ENCODE data around the gene SPPL2C. TPM values are rescaled to one million over a fixed set of nuclear protein-coding genes. Genes with fewer than 3 reads are reported as not detected.

The SPPL2C gene
- total RNA-seq, 6 experiments from 2014 or later = not detected

DNA sequence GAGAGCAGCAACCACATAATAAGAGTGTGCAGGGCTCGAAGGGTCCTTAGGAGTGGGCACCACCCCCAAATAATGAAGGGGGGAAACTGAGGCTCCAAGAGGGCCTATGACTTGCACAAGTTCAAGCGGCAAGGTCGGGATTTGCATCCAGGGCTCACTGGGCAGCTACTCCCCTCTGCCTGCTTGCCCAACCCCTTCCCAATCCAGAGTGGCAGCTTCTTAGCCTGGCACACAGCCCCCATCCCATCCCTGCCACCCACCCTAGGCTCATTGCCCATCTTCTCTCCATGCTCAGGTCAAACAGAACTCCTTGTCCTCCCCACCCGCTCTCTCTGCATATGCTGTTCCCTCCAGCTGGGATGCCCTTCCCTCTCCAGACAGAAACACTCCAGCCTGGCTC lies 2.4 kb downstream of the SPPL2C start:
- H3K4me3 Mint-ChIP-seq = no peak overlapping the region
- TF ChIP-seq CTCF (IDR thresholded peaks at IDR 0.05) = no peak
- no peaks in the 10 kb centered on the region for H3K36me3 Mint-ChIP-seq (ENCODE audit: low read depth)

GRCh38 chr17:45847747-45848146 lies 3.1 kb downstream of the SPPL2C start:
- Mint-ChIP-seq H3K36me3 (ENCODE audit: low read depth) (no peaks in the 10 kb centered on the region), H3K4me1 (ENCODE audit: low read depth) (no peaks in the 10 kb centered on the region), H3K4me3 (no peak overlapping the region), H3K27me3 (ENCODE audit: insufficient read depth) (peaks cover 24% of the 10 kb centered on the region), H3K27ac (no peak overlapping the region), H3K9me3 (no peaks in the 10 kb centered on the region)
- TF ChIP-seq CTCF (IDR thresholded peaks at IDR 0.05) = no peak
- no peak for DNase-seq

More for the DNA sequence above, 2.4 kb downstream of the SPPL2C start:
- Mint-ChIP-seq H3K27ac (no peak overlapping the region), H3K4me1 (ENCODE audit: low read depth) (no peaks in the 10 kb centered on the region), H3K27me3 (ENCODE audit: insufficient read depth) (peaks cover 29% of the 10 kb centered on the region), H3K9me3 (no peaks in the 10 kb centered on the region)
- no peak for DNase-seq

DNA sequence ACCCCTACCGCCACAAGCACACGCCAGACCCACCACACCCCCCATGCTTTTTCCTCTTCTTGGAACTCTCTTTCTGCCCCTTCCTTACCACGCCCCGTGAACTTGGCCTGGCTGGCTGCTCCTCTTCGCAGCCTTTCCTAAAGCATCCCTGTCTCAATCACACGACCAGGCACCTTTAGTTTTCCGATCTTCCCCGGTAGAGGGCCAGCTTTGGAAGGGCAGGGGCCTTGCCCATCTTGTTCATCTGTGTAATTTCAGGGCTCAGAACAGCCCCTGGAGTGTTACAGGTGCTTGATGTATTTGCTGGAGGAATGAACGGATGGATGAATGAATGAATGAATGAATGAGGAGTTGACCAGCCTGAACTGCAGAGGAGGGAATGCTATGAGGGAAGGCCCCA lies 3.7 kb downstream of the SPPL2C start:
- Mint-ChIP-seq H3K9me3 (no peaks in the 10 kb centered on the region), H3K4me1 (ENCODE audit: low read depth) (no peaks in the 10 kb centered on the region), H3K27me3 (ENCODE audit: insufficient read depth) (peaks cover 19% of the 10 kb centered on the region), H3K36me3 (ENCODE audit: low read depth) (no peaks in the 10 kb centered on the region), H3K4me3 (no peak overlapping the region), H3K27ac (no peak overlapping the region)
- TF ChIP-seq CTCF (IDR thresholded peaks at IDR 0.05) = no peak
- no peak for DNase-seq

GRCh38 chr17:45848868-45849535 lies 4.3 kb downstream of the SPPL2C start:
- no peak overlapping the region for H3K27ac Mint-ChIP-seq
- H3K27me3 Mint-ChIP-seq (ENCODE audit: insufficient read depth) = peaks cover 17% of the 10 kb centered on the region
- no peaks in the 10 kb centered on the region for H3K36me3 Mint-ChIP-seq (ENCODE audit: low read depth)
- no peaks in the 10 kb centered on the region for H3K9me3 Mint-ChIP-seq
- no peak for DNase-seq
- TF ChIP-seq CTCF (IDR thresholded peaks at IDR 0.05) = no peak
- H3K4me1 Mint-ChIP-seq (ENCODE audit: low read depth) = no peaks in the 10 kb centered on the region
- H3K4me3 Mint-ChIP-seq = no peak overlapping the region

DNA sequence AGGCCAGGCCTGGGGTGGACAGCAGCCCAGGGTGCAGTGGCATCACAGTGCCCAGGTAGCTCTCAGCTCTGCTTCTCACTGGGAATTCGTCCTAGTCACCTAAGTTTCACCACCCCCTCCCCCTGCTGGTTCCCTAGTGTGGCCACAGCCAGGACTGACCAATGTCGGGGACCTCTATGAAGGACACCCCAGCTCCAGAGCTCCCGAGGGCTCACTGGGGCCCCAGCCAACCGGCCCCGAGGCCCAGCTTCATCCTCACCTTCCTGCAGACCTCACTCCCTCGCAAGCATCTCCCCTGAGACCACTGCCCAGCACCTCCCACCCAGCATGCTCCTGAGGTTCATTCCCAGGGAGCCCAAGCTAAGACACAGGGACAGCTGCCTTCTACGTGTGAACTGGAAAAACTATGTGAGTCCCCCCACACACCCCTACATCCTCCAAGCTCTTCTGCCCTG lies 4.9 kb downstream of the SPPL2C start:
- Mint-ChIP-seq H3K27me3 (ENCODE audit: insufficient read depth) (peaks cover 19% of the 10 kb centered on the region), H3K4me1 (ENCODE audit: low read depth) (no peaks in the 10 kb centered on the region)
- DNase-seq = no peak

More for the DNA sequence above, 4.9 kb downstream of the SPPL2C start:
- Mint-ChIP-seq H3K4me3 (no peak overlapping the region), H3K9me3 (no peaks in the 10 kb centered on the region), H3K27ac (no peak overlapping the region), H3K36me3 (ENCODE audit: low read depth) (no peaks in the 10 kb centered on the region)
- no peak for TF ChIP-seq CTCF (IDR thresholded peaks at IDR 0.05)

Data from HFFc6 (cell line).